ENCODE data around the gene GADD45GIP1.

Gene GADD45GIP1

GRCh38 chr19:12907166-12907565 is 49.9 kb downstream of the GADD45GIP1 start:
- Histone ChIP-seq H3K9me3 (no peaks in the 10 kb centered on the region), H3K4me1 (no peaks in the 10 kb centered on the region), H3K4me3 (ENCODE audit: low read depth, low read length) (no peak overlapping the region), H3K27me3 (no peaks in the 10 kb centered on the region), H3K36me3 (no peaks in the 10 kb centered on the region)
- no peak for DNase-seq
- no peak for TF ChIP-seq CTCF (IDR thresholded peaks at IDR 0.05; ENCODE audit: low read depth, low read length)

Data from BE2C (cell line).